Endothelial cell (in vitro differentiated cells): Measurements from ENCODE around the gene STARD3. TPM values are rescaled to one million over a fixed set of nuclear protein-coding genes. Genes with fewer than 3 reads are reported as not detected.

Experiments used
- DNase-seq: peaks from one replicate; pipeline ENCODE4 v3.0.0; 2021; ENCODE audit warnings: low spot score
- H3K27ac Mint-ChIP-seq: one replicate; pipeline ENCODE4 v1.8.0; 2021; ENCODE audit warnings: mixed read lengths, inconsistent platforms; ENCODE audit not compliant: unreplicated experiment
- H3K27me3 Mint-ChIP-seq: one replicate; pipeline ENCODE4 v1.8.0; 2021; ENCODE audit warnings: mild to moderate bottlenecking, moderate library complexity, mixed read lengths, inconsistent platforms; ENCODE audit not compliant: unreplicated experiment
- H3K36me3 Mint-ChIP-seq: one replicate; pipeline ENCODE4 v1.8.0; 2021; ENCODE audit warnings: mild to moderate bottlenecking, low read depth, mixed read lengths, inconsistent platforms; ENCODE audit not compliant: unreplicated experiment
- H3K4me1 Mint-ChIP-seq: one replicate; pipeline ENCODE4 v1.8.0; 2021; ENCODE audit warnings: mild to moderate bottlenecking, mixed read lengths, inconsistent platforms; ENCODE audit not compliant: unreplicated experiment
- H3K4me3 Mint-ChIP-seq: one replicate; pipeline ENCODE4 v1.8.0; 2021; ENCODE audit warnings: mild to moderate bottlenecking, mixed read lengths, inconsistent platforms; ENCODE audit not compliant: unreplicated experiment
- H3K9me3 Mint-ChIP-seq: one replicate; pipeline ENCODE4 v1.8.0; 2021; ENCODE audit warnings: mixed read lengths, inconsistent platforms; ENCODE audit not compliant: unreplicated experiment
- CTCF ChIP-seq: fragments of 200-600 bp; sonication (generic); IDR thresholded peaks from one replicate; pipeline ENCODE4 v1.5.0; 2021; ENCODE audit warnings: antibody characterized with exemption; ENCODE audit not compliant: unreplicated experiment
- total RNA-seq: library from RNA; stranded (reverse); fragmentation: NEBNext Ultra II Directional; extraction: Animal tissue kit (Norgen Biotek cat#: 25700); gene quantifications from one replicate; pipeline ENCODE4 v1.2.1, GENCODE V29; 2021; ENCODE audit not compliant: unreplicated experiment

STARD3 gene
- total RNA-seq, 1 donor from 2014 or later, result 77.7 TPM

GRCh38 chr17:39599004-39599664, 37.8 kb upstream of the STARD3 start:
- no peak for DNase-seq
- H3K36me3 Mint-ChIP-seq, result no peaks in the 10 kb centered on the region
- peaks cover 63% of the 10 kb centered on the region for H3K27me3 Mint-ChIP-seq
- no peaks in the 10 kb centered on the region for H3K9me3 Mint-ChIP-seq
- peaks cover 12% of the 10 kb centered on the region for H3K4me1 Mint-ChIP-seq
- no peak overlapping the region for H3K27ac Mint-ChIP-seq
- no peak overlapping the region for H3K4me3 Mint-ChIP-seq
- no peak for TF ChIP-seq CTCF

DNA sequence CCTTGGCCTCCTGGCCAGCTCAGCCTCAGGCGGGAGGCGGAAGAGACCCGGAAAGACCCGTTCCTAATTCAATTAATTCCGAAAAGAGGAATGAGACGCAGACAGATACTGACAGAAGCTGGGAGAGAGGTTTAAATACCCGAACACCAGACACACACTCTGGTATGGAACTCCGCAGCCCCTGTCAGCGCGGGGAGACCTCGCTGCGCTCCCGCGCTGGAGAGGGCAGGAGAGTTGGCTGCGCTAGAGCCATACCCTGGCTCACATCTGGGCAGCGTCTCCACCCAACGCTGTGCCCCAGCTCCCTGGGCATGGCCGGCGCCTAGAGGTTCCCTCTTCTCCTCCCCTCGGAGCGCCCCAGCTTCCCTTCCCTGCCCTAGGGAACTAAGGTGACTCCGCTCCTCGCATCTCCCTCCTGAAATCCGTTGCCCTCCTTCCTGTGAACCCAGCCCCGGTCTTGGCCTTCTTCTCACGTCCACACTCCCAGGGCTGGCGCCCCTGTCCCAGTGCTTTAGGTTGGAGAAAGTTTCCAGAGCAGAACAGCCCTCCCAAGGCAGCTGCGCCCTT, 37.2 kb upstream of the STARD3 start:
- H3K9me3 Mint-ChIP-seq, result no peaks in the 10 kb centered on the region
- no peak overlapping the region for H3K4me3 Mint-ChIP-seq
- TF ChIP-seq CTCF, result no peak
- H3K4me1 Mint-ChIP-seq, result peaks cover 12% of the 10 kb centered on the region
- no peak for DNase-seq
- peaks cover 59% of the 10 kb centered on the region for H3K27me3 Mint-ChIP-seq
- no peaks in the 10 kb centered on the region for H3K36me3 Mint-ChIP-seq
- H3K27ac Mint-ChIP-seq, result no peak overlapping the region

- H3K4me3 Mint-ChIP-seq, result no peak overlapping the region
- H3K27ac Mint-ChIP-seq, result no peak overlapping the region
- peaks cover 55% of the 10 kb centered on the region for H3K27me3 Mint-ChIP-seq
- H3K4me1 Mint-ChIP-seq, result peaks cover 12% of the 10 kb centered on the region
- no peaks in the 10 kb centered on the region for H3K9me3 Mint-ChIP-seq
- H3K36me3 Mint-ChIP-seq, result no peaks in the 10 kb centered on the region
- DNase-seq, result no peak
- TF ChIP-seq CTCF, result no peak
Measured at GRCh38 chr17:39600288-39600996, 36.5 kb upstream of the STARD3 start.

DNA sequence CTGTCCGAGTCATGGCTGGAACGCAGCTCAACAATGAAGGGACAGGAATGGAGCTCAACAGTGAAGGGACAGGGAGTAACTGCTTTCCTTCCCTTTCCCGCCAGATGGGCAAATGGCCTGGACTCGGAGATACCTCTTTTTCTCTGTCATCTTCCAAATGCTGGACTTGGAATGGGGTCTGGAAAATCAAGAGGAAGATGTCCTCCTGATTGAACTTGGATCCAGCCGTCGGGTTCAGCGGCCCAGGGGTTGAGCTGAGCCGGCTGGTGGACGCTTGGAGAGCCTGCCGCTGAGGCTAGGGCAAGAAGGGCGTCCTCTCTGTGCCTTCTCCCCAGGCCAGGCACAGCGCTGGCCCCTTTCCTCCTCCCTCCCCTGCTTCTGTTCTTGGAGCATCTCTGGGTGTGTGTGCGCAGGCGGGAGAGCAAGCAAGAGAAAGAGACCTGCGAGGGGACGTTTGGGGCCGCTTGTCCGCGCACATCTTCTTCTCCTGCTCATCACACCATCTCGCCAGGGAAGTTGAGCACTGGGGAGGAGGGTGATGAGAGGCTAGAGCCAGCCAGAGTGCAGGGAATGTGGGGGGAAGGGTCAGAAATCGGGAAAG, 35.8 kb upstream of the STARD3 start:
- DNase-seq, result no peak
- Mint-ChIP-seq H3K27ac (no peak overlapping the region), H3K4me3 (no peak overlapping the region), H3K36me3 (no peaks in the 10 kb centered on the region), H3K9me3 (no peaks in the 10 kb centered on the region), H3K27me3 (peaks cover 51% of the 10 kb centered on the region), H3K4me1 (peaks cover 9% of the 10 kb centered on the region)
- TF ChIP-seq CTCF, result no peak
